Stimulated activated CD4-positive, alpha-beta T cell treated with anti-CD3 and anti-CD28 coated beads, Interleukin-12 subunit alpha, Interleukin-12 subunit beta, amount 100 ng/mL, for 4 hours (primary cell): Measurements from ENCODE around the gene UGT2B7.
"Not testable (repeated sequence)": the region's sequence is repeated elsewhere in the genome, so short reads cannot be mapped to it uniquely, and the experiment has no call there.

Source experiments
- DNase-seq: peaks from one replicate; pipeline ENCODE4 v3.0.0-alpha.2; 2020

Gene UGT2B7

DNA sequence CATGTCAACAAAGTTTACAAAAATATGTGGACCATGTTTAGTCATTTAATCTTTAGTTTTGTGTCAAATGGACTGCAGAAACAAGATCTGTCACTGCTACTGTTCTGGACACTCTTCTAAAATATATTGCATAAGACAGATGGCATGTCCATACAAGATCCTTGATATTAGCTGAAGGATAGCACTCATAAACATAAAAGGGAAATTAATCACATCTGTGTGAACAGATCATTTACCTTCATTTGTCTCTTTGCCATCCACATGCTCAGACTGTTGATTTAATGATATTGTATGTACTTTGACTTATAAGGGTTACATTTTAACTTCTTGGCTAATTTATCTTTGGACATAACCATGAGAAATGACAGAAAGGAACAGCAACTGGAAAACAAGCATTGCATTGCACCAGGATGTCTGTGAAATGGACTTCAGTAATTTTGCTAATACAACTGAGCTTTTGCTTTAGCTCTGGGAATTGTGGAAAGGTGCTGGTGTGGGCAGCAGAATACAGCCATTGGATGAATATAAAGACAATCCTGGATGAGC is at the start of gene UGT2B7:
Gene UGT2B7, plus strand, starts transcription at position 364 of the 546 bp plus-strand sequence. Its CDS starts 47 bp downstream, at position 411.
- no peak for DNase-seq

DNA sequence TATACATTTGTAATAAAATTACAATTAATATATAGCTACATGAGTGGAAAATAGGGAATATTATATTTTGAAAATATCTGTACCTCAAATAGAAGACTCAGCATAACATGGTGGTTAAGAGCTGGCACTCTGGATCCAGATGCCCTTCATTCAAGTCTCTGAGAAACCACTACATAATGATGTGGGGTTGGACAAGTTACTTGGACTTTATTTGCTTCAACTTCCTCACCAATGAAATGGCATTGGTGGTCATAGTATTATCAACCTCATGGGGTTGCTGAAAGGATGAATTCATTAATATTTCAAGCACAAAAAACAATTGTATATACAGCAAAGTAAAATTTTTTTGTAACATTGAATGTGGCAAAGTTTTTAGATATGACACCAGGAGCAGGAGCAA is 46.4 kb upstream of the UGT2B7 start:
- no peak for DNase-seq

DNA sequence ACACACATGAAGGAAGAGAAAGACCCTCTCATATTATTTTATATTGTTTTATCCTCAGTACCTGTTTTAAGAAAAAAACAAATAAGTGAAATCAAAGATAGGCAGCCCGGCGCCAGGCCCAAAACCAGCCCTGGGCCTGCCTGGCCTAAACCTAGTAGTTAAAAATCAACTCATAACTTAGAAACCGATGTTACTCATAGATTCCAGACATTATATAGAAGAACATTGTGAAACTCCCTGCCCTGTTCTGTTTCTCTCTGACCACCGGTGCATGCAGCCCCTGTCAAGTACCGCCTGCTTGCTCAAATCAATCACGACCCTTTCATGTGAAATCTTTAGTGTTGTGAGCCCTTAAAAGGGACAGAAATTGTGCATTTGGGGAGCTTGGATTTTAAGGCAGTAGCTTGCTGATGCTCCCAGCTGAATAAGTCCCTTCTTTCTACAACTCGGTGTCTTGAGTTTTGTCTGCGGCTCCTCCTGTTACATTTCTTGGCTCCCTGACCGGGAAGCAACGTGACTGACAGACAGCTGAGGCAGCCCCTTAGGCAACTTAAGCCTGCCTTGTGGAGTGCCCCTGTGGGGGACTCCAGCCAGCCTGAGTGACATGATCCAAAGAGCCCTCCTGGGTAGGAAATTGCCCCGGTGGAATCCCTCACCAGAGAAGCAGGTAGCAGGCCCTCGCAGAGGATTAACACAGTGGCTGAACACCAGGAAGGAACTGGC is 45.3 kb upstream of the UGT2B7 start:
- DNase-seq: not testable (repeated sequence)

DNA sequence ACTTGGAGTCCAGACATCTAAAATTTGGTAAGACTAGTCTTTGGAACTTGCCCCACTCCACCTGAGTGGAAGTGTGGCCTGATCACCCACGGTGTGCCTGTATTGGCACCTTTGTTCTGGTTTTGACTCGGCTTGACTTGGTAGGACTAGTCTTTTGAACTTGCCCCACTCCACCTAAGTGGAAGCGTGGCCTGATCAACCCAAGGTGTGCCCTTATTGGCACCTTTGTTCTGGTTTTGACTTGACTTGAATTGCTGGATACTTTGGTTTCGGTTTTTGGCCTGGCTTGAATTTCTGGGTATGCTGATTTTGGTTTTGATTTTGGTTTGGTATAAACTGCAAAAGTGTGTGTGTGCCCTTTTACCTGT is 44.7 kb upstream of the UGT2B7 start:
- DNase-seq: no peak

DNA sequence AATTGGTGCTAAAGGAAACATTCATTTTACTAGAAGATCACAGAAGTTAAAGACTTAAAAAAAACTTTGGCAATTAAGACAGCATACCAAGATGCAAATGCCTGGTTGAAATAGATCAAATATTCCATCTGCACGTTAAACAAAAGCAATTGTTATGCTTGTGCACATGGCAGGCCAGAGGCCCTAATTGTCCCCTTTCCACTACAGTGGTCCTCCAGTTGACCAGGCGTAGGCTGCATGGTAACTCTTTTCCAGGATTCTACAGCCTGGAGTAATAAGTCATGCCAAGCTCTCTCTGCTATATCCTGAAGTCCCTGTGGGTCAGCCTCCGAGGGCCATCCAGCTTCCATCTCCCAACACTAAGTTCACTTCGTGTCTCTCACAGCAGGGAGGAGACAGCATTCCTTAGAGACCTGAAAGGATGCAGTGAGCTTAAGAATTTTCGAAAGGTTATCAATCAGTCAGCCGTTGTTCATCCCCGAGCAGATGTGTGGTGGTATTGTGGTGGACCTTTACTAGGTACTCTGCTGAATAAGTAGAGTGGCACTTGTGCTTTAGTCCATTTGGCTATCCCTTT is 42.9 kb upstream of the UGT2B7 start:
- not testable (repeated sequence) for DNase-seq

DNA sequence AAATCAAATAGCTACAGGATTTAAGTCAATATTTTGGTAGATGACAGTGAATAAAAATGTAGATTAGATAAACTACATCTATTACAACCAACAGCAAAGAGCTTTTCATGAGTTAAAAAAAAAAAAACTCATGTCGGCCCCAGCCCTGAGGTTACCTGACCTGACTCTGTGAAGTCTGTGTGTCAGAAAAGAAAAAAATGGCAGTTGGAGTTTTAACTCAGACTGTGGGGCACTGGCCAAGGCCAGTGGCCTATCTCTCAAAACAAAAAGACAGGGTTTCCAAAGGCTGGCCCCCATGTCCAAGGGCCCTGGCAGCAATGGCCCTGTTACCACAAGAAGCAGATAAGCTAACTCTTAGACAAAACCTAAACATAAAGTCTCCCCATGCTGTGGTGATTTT is 42.2 kb upstream of the UGT2B7 start:
- DNase-seq: not testable (repeated sequence)

DNA sequence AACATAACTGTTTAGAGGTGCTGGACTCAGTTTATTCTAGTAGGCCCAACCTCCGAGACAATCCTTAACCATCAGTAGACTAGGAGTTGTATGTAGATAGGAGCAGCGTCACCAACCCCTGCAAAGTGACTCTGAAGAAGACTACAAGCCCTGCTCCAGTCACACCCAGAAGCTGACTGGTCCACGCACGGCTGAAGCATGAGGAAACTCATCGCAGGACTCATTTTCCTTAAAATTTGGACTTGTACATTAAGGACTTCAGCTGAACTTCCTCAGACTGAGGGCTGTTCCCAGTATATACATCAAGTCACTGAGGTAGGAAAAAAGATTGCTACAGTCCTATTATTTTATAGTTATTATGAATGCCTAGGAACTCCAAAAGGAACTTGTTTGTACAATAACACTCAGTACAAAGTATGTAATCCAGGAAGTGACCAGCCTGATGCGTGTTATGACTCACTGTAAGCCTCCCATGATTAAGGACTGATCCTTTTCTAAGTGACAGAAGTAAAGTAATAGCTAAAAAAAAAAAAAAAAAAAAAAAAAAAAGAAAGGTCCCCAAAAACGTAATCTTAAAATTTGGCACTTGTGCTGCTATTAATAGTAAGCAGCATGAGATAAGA is 41.6 kb upstream of the UGT2B7 start:
- DNase-seq: no peak

DNA sequence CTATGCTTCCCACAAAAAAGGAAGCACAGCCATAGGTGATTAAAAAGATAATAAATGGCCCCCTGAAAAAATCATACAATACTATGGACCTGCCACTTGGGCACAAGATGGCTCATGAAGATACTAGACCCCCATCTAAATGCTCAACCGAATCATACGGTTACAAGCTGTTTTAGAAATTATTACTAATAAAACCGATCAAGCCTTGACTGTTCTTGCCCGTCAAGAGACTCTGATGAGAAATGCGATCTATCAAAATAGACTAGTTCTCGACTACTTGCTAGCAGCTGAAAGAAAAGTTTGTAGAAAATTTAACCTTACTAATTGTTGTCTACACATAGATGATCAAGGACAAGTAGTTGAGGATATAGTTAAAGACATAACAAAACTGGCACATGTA is 40.1 kb upstream of the UGT2B7 start:
- no peak for DNase-seq

DNA sequence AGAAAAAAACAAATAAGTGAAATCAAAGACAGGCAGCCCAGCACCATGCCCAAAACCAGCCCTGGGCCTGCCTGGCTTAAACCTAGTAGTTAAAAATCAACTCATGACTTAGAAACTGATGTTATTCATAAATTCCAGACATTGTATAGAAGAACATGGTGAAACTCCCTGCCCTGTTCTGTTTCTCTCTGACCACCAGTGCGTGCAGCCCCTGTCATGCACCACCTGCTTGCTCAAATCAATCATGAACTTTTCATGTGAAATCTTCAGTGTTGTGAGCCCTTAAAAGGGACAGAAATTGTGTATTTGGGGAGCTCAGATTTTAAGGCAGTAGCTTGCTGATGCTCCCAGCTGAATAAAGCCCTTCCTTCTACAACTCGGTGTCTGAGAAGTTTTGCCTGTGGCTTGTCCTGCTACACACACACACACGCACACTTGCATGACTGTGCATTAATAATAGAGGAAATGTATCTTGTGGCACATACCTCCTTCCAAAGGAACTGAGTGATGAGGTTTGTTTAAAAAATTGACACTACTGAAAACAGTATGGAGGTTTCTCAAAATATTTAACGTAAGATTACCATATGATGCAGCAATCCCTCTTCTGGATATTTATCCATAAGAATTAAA is 39.2 kb upstream of the UGT2B7 start:
- no peak for DNase-seq

DNA sequence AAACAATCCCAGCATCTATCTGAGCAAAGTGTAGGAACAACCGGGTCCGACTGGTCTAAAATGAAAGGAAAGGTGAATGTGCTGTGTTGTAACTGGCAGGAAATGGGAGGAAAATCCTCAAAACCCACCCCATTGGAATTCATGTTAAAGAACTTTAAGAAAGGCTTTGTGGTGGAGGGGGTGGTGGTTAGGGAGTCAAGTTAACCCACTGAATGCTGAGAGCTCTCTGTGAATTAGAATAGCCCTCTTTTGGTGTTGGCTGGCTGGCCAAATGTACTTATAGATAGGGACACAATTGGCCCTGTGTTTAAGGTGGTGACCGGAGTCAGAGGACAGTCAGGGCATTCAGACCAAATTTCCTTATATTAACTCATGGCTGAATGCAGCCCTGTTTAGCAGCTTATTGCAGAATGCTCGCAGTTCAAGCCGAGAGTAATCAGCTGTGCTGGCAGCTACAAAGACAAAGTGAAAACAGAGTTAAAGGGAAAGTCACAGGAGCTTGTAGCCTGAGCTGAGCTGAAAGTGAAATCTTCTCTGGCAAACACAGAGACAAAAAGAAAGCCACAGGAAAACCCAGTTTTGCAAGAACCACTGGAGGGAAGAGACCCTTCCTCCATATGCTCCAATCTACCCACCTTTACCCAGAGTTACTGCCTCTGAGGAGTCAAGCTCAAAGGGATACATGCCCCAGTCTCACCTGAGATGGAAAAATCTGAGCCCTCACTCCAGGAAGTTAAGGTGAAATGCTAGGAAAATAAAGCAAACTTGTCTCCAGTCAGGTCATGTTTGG is 38.5 kb upstream of the UGT2B7 start:
- no peak for DNase-seq

DNA sequence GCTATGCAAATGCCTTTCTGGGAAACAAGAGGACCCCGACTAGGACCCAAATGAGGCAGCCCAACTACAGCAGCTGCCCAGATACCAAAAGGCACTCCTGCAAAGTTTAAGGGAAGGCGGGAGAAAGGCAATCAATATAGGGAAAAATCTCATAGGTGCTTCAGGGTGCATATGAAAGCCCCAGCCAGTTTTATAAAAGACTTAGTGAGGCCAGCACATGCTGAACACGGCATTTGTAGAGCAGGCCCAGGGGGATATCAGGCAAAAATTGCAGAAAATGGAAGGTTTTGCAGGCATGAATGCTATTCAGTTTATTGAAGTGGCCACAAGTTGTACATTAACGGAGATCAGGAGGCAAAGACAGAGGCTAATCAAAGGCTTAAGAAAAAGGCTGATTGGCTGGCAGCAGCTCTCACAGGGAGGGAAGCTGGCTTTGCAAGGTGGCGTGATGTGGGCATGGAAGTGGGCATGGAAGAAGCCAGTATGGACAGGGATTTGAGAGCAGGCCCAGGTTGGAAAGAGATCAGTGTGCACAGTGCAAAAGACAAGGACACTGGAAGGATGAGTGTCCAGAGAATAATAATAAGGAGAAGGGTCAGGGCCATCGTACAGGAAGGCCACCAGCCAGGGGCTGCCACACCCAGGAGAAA is 37.7 kb upstream of the UGT2B7 start:
- no peak for DNase-seq

DNA sequence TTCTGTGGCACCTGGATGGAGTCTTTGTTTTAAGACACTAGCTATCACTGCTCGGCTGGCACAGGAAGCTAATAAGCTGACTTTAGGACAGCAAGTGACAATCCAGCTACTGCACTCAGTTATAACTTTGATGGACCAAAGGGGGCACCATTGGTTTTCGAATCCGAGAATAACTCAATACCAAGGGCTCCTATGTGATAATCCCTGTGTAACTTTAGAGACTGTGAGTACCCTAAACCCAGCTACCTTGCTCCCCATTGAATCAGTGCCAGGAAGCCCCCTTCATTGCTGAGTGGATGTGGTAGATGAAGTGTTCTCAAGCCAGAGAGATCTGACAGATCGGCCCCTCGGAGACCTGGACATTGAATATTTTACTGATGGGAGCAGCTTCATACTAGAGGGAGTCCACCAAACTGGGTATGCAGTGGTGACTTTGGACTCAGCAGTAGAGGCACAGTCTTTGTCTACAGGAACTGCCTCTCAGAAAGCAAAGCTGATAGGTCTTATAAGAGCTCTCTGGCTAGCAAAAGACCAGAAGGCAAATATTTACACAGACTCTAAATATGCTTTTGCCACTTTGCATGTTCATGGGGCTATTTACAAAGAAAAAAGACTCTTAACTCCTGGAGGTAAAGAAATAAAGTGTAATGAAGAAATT is 35.5 kb upstream of the UGT2B7 start:
- DNase-seq: no peak

DNA sequence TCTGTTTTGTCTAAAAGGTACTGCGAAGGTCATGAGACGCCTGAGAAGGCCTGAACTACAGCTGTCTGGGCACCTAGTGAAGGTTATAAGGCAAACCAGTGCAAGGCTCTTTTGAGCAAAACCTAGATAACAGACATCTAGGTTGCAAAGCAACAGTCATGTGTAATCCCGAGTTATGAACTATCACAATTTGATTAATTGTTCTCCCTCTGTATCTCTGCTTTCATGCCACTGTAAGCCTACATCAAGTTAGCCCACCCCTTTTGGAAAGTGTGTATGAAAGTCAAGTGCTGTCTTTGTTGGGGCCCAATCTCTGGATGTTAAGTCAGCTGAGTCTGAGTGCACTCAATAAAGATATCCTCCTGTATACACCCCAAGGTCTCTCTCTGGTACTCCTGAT is 31.9 kb upstream of the UGT2B7 start:
- no peak for DNase-seq

DNA sequence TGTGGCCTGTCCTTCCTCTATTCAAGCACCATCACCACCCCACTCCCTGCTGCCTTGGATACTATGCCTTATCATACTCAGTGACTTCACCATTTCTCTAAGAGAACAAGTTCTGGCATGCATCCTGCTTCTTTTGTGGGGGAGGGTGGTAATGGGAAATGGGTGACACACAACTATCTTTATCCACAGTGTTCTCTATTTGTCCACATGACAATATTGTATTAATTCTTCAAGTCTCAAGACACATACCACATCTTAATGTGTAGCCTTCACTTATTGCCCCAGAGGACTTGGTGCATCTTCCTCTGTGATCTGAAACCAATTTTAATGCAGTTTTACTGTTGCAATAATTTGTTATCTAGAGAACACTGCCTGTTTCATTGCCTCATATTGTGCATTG is 29.3 kb upstream of the UGT2B7 start:
- DNase-seq: no peak

DNA sequence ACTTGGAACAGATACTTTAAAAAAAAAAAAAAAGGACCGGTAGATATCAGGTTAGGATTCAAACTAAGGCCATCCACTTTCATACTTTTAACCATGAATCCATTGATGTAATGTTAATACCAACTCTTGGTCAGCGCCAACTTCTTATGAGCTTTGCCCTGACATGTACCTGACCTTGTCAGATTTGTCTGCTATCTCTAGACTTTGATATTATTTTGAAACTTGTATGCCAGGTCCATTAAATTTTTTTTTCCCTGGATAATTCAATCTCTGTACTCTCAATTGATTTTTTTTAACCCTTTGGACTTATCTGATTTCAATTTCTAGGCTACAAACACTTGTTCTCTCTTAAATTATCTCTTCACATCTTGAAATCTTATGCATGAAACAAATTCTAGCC is 27.2 kb upstream of the UGT2B7 start:
- DNase-seq: no peak

DNA sequence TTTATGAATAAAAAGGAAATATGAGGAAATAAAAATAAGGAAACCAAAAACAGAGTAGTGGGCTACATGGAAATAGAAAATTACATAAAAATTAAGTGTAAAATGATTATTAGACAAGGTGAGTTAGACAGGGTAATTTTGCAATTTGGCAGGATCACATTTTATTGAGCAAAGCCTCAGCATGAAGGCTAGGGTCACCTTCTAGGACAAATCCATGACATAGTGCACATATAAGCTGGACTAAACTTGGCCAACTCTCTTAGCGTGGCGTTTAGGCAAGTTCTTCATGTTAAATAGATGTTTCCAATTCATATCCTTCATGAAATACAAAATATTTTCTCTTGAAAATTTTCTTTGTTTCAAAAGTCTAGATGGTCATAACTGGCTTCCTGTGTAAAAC is 25.7 kb upstream of the UGT2B7 start:
- DNase-seq: no peak

DNA sequence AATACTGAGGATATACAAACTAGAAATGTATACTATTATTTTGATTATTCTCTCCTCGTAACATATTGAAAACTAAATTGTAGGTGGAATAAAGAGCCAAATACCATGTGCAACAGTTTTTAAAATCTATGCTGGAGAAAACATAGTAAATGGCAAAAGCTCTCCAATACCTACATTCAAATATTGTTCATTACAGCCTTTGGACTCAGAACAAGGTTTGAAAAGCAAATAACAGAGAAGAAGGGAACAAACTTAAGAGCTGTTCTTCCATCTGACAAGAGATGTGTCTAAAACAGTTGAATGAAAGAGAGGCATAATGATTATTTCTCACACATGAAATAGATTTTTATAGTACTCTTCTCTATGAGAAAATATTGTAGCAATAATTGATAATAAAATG is 25.0 kb upstream of the UGT2B7 start:
- DNase-seq: no peak

DNA sequence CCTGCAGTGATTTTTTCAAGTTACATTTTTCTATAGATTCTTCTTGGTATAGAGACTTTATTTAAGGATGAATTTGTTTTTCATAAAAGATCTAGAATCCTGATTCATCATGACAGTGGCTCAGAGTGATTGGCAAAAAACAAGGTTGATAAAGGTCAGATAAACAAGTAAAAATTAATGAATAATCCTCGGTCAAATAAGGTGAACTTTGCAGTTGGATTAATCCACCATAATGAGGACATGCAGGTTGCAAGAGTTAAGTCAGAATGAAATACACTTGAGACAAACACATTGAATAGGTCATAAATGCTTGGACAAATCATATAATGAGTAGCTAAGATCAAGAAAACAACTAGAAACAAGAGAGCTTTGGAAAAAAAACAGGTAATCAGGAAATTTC is 22.9 kb upstream of the UGT2B7 start:
- DNase-seq: no peak

DNA sequence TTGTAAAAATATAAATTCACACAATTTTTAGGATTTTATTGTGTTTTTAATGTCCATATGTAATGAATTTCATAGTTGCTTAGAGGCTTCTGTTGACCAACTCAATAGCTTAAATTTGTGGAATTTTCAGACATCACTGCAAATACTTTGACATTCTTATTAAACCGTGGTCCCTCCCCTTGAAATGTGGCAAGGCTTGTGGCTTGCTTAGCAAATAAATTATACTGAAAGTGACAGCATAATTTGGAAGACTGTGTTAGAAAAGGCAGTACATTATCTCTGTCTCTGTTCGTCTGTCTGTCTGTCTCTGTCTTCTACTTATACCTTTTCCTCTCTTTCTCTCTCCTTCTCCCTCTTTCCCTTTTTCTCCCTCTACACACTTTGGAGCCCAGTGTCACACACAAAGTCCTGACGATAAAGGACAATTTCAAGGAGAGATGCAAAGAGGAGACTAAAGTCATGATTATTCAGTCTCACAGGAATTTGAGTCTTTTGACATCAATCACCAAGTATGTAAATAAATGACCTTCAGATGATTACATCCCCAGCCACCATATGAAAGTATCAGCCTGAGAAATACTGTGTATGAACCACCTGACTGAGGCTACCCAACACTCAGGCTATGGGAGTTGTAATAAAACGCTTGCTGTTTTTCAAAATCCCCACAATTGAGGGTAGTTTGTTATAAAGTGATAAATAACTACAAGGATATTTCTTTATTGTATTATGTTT is 21.0 kb upstream of the UGT2B7 start:
- DNase-seq: no peak

DNA sequence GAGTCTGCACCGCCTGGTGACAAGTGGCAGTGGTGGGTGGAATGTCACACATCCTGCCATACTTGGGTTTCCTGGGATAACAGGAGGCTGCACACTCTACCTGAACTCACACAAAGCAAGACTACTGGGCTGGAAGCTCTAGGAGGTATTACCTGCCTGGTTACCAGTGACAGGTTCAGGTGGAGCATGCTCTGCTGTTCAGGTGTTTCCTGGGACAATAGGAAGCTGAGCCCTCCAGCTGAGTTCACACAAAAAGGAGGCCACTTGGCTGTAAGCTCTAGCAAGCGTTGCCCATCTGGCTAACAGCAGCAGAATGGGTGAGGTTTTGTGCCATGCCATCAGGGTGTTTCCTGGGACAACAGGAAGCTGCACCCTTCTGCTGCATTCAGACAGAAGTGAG is 17.4 kb upstream of the UGT2B7 start:
- DNase-seq: no peak

DNA sequence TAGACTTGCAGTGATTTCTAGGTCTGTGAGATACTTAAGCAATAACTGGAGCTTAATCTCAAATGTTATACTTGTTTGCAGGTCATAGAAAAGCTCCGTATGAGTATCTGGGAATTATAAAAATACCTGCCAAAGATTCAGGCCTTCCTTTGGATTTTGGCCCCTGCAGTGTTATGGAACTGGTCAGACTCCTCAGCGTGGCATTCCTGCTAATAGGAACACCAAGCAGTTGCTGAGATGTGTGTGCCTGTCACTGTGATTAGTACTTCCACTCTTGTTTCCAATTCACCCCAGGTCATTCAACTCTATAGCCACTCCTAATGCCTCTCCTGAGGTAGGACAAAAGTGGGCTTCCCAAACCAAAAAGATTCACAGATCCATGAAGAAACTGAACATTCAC is 7.8 kb upstream of the UGT2B7 start:
- DNase-seq: no peak
